Uterus (tissue), 4 donors: Measurements from ENCODE around the gene CST3. TPM values are rescaled to one million over a fixed set of nuclear protein-coding genes. Genes with fewer than 3 reads are reported as not detected.
A peak's percentile ranks its signal among the peaks of the same experiment; 100 is the strongest.
"Not testable (repeated sequence)": the region's sequence is repeated elsewhere in the genome, so short reads cannot be mapped to it uniquely, and the experiment has no call there.

ENCODE experiments used
- DNase-seq, 2 donors: peaks; one replicate each; pipeline ENCODE4 v3.0.0-alpha.2; 2019 to 2020
- H3K27ac ChIP-seq, 2 donors: fragments of 200-600 bp; sonication (generic); 1 replicate in 1 of 2; 2 replicates in 1 of 2; pipeline ENCODE4 v1.5.1; 2016 to 2018
- H3K27me3 ChIP-seq, 2 donors: fragments of 200-600 bp; sonication (generic); one replicate each; pipeline ENCODE4 v1.5.1; 2018 to 2019; ENCODE audit warnings: control low read depth in 1 of 2
- H3K36me3 ChIP-seq, 2 donors: fragments of 200-600 bp; sonication (generic); one replicate each; pipeline ENCODE4 v1.5.1; 2019; ENCODE audit warnings: control low read depth in 1 of 2
- H3K4me1 ChIP-seq, 2 donors: fragments of 200-600 bp; sonication (generic); one replicate each; pipeline ENCODE4 v1.5.1; 2018 to 2019; ENCODE audit warnings: control low read depth in 1 of 2
- H3K4me3 ChIP-seq, 2 donors: fragments of 200-600 bp; sonication (generic); 1 replicate in 1 of 2; 2 replicates in 1 of 2; pipeline ENCODE4 v1.5.1; 2018 to 2019; ENCODE audit warnings: mild to moderate bottlenecking in 1 of 2
- H3K9me3 ChIP-seq, 2 donors: fragments of 200-600 bp; sonication (generic); one replicate each; pipeline ENCODE4 v1.5.1; 2019; ENCODE audit warnings: control low read depth in 1 of 2
- POLR2A ChIP-seq, 2 donors: fragments of 450-650 bp; IDR thresholded peaks; one replicate each; pipeline ENCODE4 v1.6.1; 2016; ENCODE audit warnings: antibody characterized with exemption in 2 of 2, mild to moderate bottlenecking in 1 of 2, moderate library complexity in 1 of 2
- intact Hi-C: fragments of 100-400 bp; cut with DNase I; formaldehyde crosslinking; loops from one replicate; pipeline ENCODE4 v1.15.1; 2023; ENCODE audit warnings: low total_unique reads
- total RNA-seq, 4 donors: library from RNA; depleted of rRNA in 3 of 4; stranded (reverse); fragments of >200 nt in 3 of 4; gene quantifications; one replicate each; pipeline versions ENCODE4 v1.1.0 to v1.2.4, GENCODE V29; 2014 to 2023
- TF ChIP-seq, protein P1 (sequence below), 4 experiments: fragments of 200-600 bp in 2 of 4; fragments of 450-650 bp in 2 of 4; sonication (generic) in 2 of 4; IDR thresholded peaks; one replicate each; pipeline ENCODE4 v1.5.1; 2016 to 2019; ENCODE audit warnings: antibody characterized with exemption in 4 of 4, mild to moderate bottlenecking in 2 of 4, moderate library complexity in 1 of 4
- donor health status: DM: yes; HTN: yes; CAD: no.

Gene CST3, protein sequence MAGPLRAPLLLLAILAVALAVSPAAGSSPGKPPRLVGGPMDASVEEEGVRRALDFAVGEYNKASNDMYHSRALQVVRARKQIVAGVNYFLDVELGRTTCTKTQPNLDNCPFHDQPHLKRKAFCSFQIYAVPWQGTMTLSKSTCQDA
- 1,000 to 10,000 TPM in 1 of 4 donors, 100 to 1,000 TPM in 3; 205 to 1,148 (median 624) TPM for total RNA-seq

DNA sequence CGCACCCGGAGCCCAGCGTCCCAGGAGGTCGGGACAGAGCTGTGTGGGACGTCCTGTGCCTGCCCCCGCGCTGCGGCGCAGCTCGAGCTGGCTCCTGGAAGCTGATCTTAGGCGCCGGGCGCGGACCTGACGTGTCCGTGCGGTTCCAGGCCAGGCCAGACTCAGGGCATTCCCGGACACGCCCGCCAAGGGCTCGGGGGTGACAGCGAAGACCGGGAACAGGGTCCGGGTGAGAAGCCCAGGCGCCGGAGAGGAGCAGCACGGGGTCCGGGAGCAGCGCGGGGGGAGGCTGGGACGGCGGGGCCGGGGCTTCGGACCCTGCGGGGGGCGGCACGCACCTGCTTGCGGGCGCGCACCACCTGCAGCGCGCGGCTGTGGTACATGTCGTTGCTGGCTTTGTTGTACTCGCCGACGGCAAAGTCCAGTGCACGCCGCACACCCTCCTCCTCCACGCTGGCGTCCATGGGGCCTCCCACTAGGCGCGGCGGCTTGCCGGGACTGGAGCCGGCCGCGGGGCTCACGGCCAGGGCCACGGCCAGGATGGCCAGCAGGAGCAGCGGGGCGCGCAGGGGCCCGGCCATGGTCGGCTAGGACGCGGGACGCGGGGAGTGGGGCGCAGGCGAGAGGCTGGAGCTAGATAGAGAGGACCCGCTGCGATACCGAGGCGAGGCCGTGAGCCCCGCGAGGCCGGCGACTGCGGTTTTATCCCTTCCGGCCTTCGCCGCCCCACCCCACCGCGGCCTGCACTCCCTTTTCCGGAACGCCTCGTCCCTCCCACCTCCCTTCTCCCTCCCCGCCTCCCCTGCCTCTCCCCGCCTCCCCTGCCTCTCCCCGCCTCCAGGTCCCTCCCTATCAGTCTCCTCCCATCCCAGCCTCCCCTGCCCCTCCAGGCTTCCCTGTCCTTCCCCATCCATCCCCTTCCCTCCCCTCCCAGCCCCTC is at the start of gene CST3:
TSS of gene CST3 (minus strand) at position 674 of the 940 bp plus-strand sequence. CDS start at position 581, 93 bp downstream.
- Histone ChIP-seq H3K27me3 (no peaks in the 10 kb centered on the region), H3K4me3 (peak within 1 kb of the TSS; percentile 78 to 90), H3K27ac (peak within 1 kb of the TSS; percentile 81 to 99), H3K4me1 (peaks cover 9 to 12% of the 10 kb centered on the region in 2 donors), H3K9me3 (no peaks in the 10 kb centered on the region), H3K36me3 (no peaks in the 10 kb centered on the region)
- intact Hi-C loops: no loop called here
- TF ChIP-seq POLR2A (IDR thresholded peaks at IDR 0.05): peak; percentile 89 to 92
- TF ChIP-seq, protein P1, sequence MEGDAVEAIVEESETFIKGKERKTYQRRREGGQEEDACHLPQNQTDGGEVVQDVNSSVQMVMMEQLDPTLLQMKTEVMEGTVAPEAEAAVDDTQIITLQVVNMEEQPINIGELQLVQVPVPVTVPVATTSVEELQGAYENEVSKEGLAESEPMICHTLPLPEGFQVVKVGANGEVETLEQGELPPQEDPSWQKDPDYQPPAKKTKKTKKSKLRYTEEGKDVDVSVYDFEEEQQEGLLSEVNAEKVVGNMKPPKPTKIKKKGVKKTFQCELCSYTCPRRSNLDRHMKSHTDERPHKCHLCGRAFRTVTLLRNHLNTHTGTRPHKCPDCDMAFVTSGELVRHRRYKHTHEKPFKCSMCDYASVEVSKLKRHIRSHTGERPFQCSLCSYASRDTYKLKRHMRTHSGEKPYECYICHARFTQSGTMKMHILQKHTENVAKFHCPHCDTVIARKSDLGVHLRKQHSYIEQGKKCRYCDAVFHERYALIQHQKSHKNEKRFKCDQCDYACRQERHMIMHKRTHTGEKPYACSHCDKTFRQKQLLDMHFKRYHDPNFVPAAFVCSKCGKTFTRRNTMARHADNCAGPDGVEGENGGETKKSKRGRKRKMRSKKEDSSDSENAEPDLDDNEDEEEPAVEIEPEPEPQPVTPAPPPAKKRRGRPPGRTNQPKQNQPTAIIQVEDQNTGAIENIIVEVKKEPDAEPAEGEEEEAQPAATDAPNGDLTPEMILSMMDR (IDR thresholded peaks at IDR 0.05): peak in 2 of 4 experiments; percentile 11 to 13
- DNase-seq: peak; percentile 91 to 94

DNA sequence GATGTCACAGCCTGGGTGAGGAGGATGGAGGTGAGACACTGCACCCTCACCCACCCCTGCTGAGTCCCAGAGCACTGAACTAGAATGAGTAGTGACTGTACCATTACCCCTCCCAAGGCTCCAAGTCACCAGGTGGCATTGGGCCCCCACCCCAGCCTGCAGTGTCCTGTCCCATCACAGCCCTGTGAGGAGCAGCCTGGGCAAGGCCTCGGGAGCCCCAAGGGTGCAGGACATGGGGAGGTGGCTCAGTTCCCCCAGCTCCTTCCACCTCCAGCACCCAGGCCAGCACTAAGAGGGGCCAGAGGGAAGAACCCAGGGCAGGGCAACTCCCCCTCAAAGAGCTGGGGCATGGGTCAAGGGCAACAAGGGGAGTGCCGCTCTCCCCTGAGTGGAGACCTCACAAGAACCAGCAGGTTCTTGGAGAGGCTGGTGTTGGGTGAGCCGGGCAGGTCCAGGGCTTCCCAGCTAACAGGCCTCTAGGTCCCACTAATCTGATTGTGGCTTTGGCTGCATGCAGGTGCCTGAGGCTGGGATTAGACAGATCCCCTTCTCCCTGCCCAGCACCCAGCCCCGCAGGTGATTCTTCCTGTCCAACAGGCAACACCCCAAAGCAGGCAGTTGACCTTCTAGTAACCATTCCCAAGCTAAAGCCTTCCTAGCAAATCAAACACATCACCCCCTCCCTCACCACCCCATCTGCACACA is 48.4 kb upstream of the CST3 start:
- DNase-seq: no peak
- no peaks in the 10 kb centered on the region for H3K36me3 ChIP-seq
- H3K27ac ChIP-seq: no peak overlapping the region
- H3K4me1 ChIP-seq: no peaks in the 10 kb centered on the region
- intact Hi-C loops: no loop called here
- H3K27me3 ChIP-seq: no peaks in the 10 kb centered on the region
- no peak for TF ChIP-seq POLR2A (IDR thresholded peaks at IDR 0.05)
- TF ChIP-seq, protein P1 (IDR thresholded peaks at IDR 0.05): no peak
- no peak overlapping the region for H3K4me3 ChIP-seq
- H3K9me3 ChIP-seq: no peaks in the 10 kb centered on the region

DNA sequence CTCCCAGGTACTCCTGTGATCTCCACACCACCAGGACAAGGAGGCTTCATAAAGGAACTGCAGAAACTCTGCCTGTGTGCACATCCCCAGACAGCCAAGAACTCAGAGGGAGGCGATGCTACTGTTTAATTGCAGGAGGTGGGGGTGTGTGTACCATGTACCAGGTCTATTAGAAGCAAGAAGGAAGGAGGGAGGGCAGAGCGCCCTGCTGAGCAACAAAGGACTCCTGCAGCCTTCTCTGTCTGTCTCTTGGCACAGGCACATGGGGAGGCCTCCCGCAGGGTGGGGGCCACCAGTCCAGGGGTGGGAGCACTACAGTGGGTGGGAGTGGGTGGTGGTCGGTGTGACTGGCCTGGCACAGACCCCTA is 47.8 kb upstream of the CST3 start:
- H3K36me3 ChIP-seq, H3K4me1 ChIP-seq, intact Hi-C loops, H3K27me3 ChIP-seq, H3K27ac ChIP-seq, H3K4me3 ChIP-seq, H3K9me3 ChIP-seq, DNase-seq: not testable (repeated sequence)

DNA sequence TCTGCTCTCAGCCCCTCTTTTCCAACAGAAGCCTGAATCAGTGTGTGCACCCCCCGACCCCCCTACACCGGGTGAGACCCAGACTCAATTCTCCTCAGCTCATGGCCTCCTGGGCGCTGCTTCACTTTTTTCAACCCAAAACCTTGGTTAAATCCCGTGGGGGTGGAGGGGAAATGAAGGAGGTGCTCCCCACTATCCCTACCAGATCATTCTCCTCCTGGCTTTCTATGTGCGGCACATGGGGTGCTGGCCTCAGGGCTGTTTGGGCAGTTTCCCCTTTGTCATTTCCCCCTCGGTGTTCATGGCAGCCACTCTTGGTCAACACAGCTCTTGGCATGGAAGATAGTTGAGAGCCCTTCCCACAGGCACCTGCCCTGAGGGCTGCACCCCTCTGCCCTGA is 46.5 kb upstream of the CST3 start:
- no peaks in the 10 kb centered on the region for H3K27me3 ChIP-seq
- DNase-seq: no peak
- H3K4me1 ChIP-seq: no peaks in the 10 kb centered on the region
- no peak for TF ChIP-seq POLR2A (IDR thresholded peaks at IDR 0.05)
- TF ChIP-seq, protein P1 (IDR thresholded peaks at IDR 0.05): no peak
- no peak overlapping the region for H3K4me3 ChIP-seq
- no peaks in the 10 kb centered on the region for H3K36me3 ChIP-seq
- no peak overlapping the region for H3K27ac ChIP-seq
- H3K9me3 ChIP-seq: no peaks in the 10 kb centered on the region
- intact Hi-C loops: no loop called here

DNA sequence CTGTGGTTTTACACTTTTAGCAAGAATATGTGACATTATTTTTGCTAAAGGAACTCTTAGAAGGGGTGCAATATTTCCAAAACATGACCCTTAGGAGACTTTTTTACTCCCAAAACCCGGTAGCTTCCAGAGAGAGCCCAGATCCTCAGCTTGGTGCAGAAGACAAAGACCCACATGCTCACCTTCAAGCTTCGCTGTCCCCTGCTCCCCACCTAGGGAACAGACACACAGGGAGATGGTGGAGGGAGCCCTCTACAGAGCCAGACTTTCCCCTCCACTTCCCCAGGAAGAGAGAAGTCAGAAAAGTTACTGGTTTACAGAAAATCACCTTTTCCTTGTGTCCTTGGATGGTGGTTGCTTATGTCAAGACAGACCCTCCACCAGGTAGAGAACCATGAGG is 46.1 kb upstream of the CST3 start:
- Histone ChIP-seq H3K4me1 (no peaks in the 10 kb centered on the region), H3K36me3 (no peaks in the 10 kb centered on the region), H3K9me3 (no peaks in the 10 kb centered on the region), H3K4me3 (no peak overlapping the region), H3K27ac (no peak overlapping the region), H3K27me3 (no peaks in the 10 kb centered on the region)
- intact Hi-C loops: no loop called here
- no peak for DNase-seq
- TF ChIP-seq, protein P1 (IDR thresholded peaks at IDR 0.05): no peak
- no peak for TF ChIP-seq POLR2A (IDR thresholded peaks at IDR 0.05)
